WTC11 (cell line): ENCODE measurements around the gene FEM1C. TPM values are rescaled to one million over a fixed set of nuclear protein-coding genes. Genes with fewer than 3 reads are reported as not detected.

Experiments
- ATAC-seq: fragments of 200-7000 bp; cut with Tn5 transposase; 2 replicates; pipeline ENCODE4 v1.10.0; 2021; ENCODE audit warnings: mild to moderate bottlenecking, moderate library complexity
- CTCF ChIA-PET: fragments of 300-600 bp; sonication (Branson Sonifier 250); formaldehyde crosslinking; loops from one replicate; lab custom pipeline; 2021; ENCODE audit warnings: antibody characterized with exemption; lab: Charles Lee
- POLR2A ChIA-PET: fragments of 350-600 bp; sonication (Branson Sonifier 250); formaldehyde crosslinking; loops from one replicate; lab custom pipeline; 2021; ENCODE audit warnings: antibody characterized with exemption; lab: Charles Lee
- DNase-seq: peaks from one replicate; pipeline ENCODE4 v3.0.0; 2021; ENCODE audit warnings: low spot score
- H3K27ac Mint-ChIP-seq: 2 replicates; pipeline ENCODE4 v1.8.0; 2021; ENCODE audit warnings: mixed read lengths
- H3K27me3 Mint-ChIP-seq: 2 replicates; pipeline ENCODE4 v1.8.0; 2021; ENCODE audit warnings: low read depth, mild to moderate bottlenecking, moderate library complexity, mixed read lengths
- H3K36me3 Mint-ChIP-seq: 2 replicates; pipeline ENCODE4 v1.8.0; 2021; ENCODE audit warnings: mixed read lengths
- H3K4me1 Mint-ChIP-seq: 2 replicates; pipeline ENCODE4 v1.8.0; 2022; ENCODE audit warnings: mixed read lengths
- H3K4me3 Mint-ChIP-seq: 2 replicates; pipeline ENCODE4 v1.8.0; 2021; ENCODE audit warnings: mild to moderate bottlenecking, moderate library complexity, mixed read lengths
- H3K9me3 Mint-ChIP-seq: 2 replicates; pipeline ENCODE4 v1.8.0; 2021; ENCODE audit warnings: mixed read lengths
- ATF6 ChIP-seq: sonication (generic); formaldehyde crosslinking; IDR thresholded peaks from 2 replicates; pipeline ENCODE4 v1.8.1; 2023; ENCODE audit warnings: mild to moderate bottlenecking, missing genetic modification reagents
- CREB1 ChIP-seq: sonication (generic); formaldehyde crosslinking; IDR thresholded peaks from 2 replicates; pipeline ENCODE4 v1.8.0; 2023; ENCODE audit warnings: mild to moderate bottlenecking, missing genetic modification reagents
- E2F1 ChIP-seq: sonication (generic); formaldehyde crosslinking; IDR thresholded peaks from 2 replicates; pipeline ENCODE4 v1.8.0; 2022; ENCODE audit warnings: mild to moderate bottlenecking, missing genetic modification reagents
- ESRRA ChIP-seq: sonication (generic); formaldehyde crosslinking; IDR thresholded peaks from 2 replicates; pipeline ENCODE4 v1.8.1; 2022; ENCODE audit warnings: mild to moderate bottlenecking, missing genetic modification reagents, borderline replicate concordance
- JAZF1 ChIP-seq: fragments of 250-450 bp; sonication (Bioruptor Pico); IDR thresholded peaks from 2 replicates; pipeline ENCODE4 v1.9.0; 2021; ENCODE audit warnings: moderate library complexity, mild to moderate bottlenecking, inconsistent platforms
- NFATC4 ChIP-seq: fragments of 250-450 bp; sonication (Bioruptor Pico); IDR thresholded peaks from 2 replicates; pipeline ENCODE4 v1.9.0; 2021; ENCODE audit warnings: mild to moderate bottlenecking
- NFYB ChIP-seq: sonication (generic); formaldehyde crosslinking; conservative IDR thresholded peaks from 2 replicates; pipeline ENCODE4 v1.8.0; 2022; ENCODE audit warnings: low read depth, missing genetic modification reagents
- NR3C1 ChIP-seq: sonication (generic); formaldehyde crosslinking; conservative IDR thresholded peaks from 2 replicates; pipeline ENCODE4 v1.8.1; 2023; ENCODE audit warnings: low read depth, mild to moderate bottlenecking, missing genetic modification reagents
- SP1 ChIP-seq: sonication (generic); formaldehyde crosslinking; conservative IDR thresholded peaks from 2 replicates; pipeline ENCODE4 v1.8.1; 2022; ENCODE audit warnings: missing genetic modification reagents
- TP53 ChIP-seq: sonication (generic); formaldehyde crosslinking; IDR thresholded peaks from 2 replicates; pipeline ENCODE4 v1.8.1; 2023; ENCODE audit warnings: mild to moderate bottlenecking, missing genetic modification reagents
- ZNF138 ChIP-seq: sonication (generic); formaldehyde crosslinking; conservative IDR thresholded peaks from 2 replicates; pipeline ENCODE4 v1.8.1; 2022; ENCODE audit warnings: mild to moderate bottlenecking, moderate library complexity, missing genetic modification reagents
- ZNF232 ChIP-seq: sonication (generic); formaldehyde crosslinking; IDR thresholded peaks from 2 replicates; pipeline ENCODE4 v1.8.0; 2022; ENCODE audit warnings: mild to moderate bottlenecking, missing genetic modification reagents
- ZNF425 ChIP-seq: fragments of 250-450 bp; sonication (Bioruptor Pico); conservative IDR thresholded peaks from 2 replicates; pipeline ENCODE4 v1.9.0; 2021; ENCODE audit warnings: mild to moderate bottlenecking
- ZNF532 ChIP-seq: fragments of 250-450 bp; sonication (Bioruptor Pico); IDR thresholded peaks from 2 replicates; pipeline ENCODE4 v1.9.0; 2021; ENCODE audit warnings: mild to moderate bottlenecking, borderline replicate concordance
- ZNF671 ChIP-seq: fragments of 250-450 bp; sonication (Bioruptor Pico); IDR thresholded peaks from 2 replicates; pipeline ENCODE4 v1.8.0; 2021; ENCODE audit warnings: mild to moderate bottlenecking
- total RNA-seq: library from RNA; stranded (reverse); gene quantifications from 3 replicates; pipeline ENCODE4 v1.2.3, GENCODE V29; 2021

FEM1C gene
- total RNA-seq, 1 experiment from 2014 or later = 13.6 TPM

- Mint-ChIP-seq H3K27me3 (peaks cover 6% of the 10 kb centered on the region), H3K9me3 (peaks cover 21% of the 10 kb centered on the region), H3K27ac (peak overlapping the region; percentile 96), H3K36me3 (peaks cover 47% of the 10 kb centered on the region), H3K4me1 (peaks cover 47% of the 10 kb centered on the region), H3K4me3 (peak overlapping the region; percentile 93)
- CTCF ChIA-PET = interaction anchor here (0.6 to 2.7 kb wide), 4 partner anchors 27 to 234 kb away, joined by 3 to 24 read pairs (median 6); no protein-coding TSS in a partner anchor
- ATAC-seq (peak; percentile 18), DNase-seq (no peak)
- TF ChIP-seq CREB1 (CRISPR knock-in tag) (no peak), ATF6 (CRISPR knock-in tag) (no peak), E2F1 (no peak), JAZF1 (CRISPR knock-in tag) (no peak), ZNF138 (CRISPR knock-in tag) (no peak), SP1 (no peak)
- POLR2A ChIA-PET = interaction anchor here (0.7 to 2.1 kb wide), 4 partner anchors 16 to 418 kb away, joined by 3 to 17 read pairs (median 4); partner anchors contain the start of genes CCDC112 and LVRN
Measured at GRCh38 chr5:115544043-115544435, 536 bp downstream of the FEM1C start.

GRCh38 chr5:115543365-115544042, 1.1 kb downstream of the FEM1C start:
- ChIA-PET CTCF (interaction anchor here (0.6 to 2.7 kb wide), 5 partner anchors 27 to 234 kb away, joined by 3 to 24 read pairs (median 5); no protein-coding TSS in a partner anchor), POLR2A (interaction anchor here (0.6 to 1.7 kb wide), 4 partner anchors 15 to 248 kb away, joined by 3 to 5 read pairs (median 3); partner anchors contain the start of gene CCDC112)
- DNase-seq (peak; percentile 16), ATAC-seq (no peak)
- Mint-ChIP-seq H3K4me1 (peaks cover 50% of the 10 kb centered on the region), H3K36me3 (peaks cover 51% of the 10 kb centered on the region), H3K9me3 (peaks cover 21% of the 10 kb centered on the region), H3K27ac (peak overlapping the region; percentile 96), H3K27me3 (peaks cover 6% of the 10 kb centered on the region), H3K4me3 (peak overlapping the region; percentile 93)
- TF ChIP-seq ESRRA (CRISPR knock-in tag) = no peak
- TF ChIP-seq ZNF671 (CRISPR knock-in tag) = no peak
- TF ChIP-seq ZNF232 (CRISPR knock-in tag) = no peak
- no peak for TF ChIP-seq NFATC4 (CRISPR knock-in tag)
- no peak for TF ChIP-seq TP53
- no peak for TF ChIP-seq ZNF425
- no peak for TF ChIP-seq ZNF532 (CRISPR knock-in tag)
- no peak for TF ChIP-seq NFYB (CRISPR knock-in tag)
- TF ChIP-seq NR3C1 = no peak
